ENCODE data around the gene LSS. TPM values are rescaled to one million over a fixed set of nuclear protein-coding genes. Genes with fewer than 3 reads are reported as not detected.
"Not testable (repeated sequence)": the region's sequence is repeated elsewhere in the genome, so short reads cannot be mapped to it uniquely, and the experiment has no call there.

LSS gene
- total RNA-seq, 1 experiment from 2014 or later, result 101 TPM

DNA sequence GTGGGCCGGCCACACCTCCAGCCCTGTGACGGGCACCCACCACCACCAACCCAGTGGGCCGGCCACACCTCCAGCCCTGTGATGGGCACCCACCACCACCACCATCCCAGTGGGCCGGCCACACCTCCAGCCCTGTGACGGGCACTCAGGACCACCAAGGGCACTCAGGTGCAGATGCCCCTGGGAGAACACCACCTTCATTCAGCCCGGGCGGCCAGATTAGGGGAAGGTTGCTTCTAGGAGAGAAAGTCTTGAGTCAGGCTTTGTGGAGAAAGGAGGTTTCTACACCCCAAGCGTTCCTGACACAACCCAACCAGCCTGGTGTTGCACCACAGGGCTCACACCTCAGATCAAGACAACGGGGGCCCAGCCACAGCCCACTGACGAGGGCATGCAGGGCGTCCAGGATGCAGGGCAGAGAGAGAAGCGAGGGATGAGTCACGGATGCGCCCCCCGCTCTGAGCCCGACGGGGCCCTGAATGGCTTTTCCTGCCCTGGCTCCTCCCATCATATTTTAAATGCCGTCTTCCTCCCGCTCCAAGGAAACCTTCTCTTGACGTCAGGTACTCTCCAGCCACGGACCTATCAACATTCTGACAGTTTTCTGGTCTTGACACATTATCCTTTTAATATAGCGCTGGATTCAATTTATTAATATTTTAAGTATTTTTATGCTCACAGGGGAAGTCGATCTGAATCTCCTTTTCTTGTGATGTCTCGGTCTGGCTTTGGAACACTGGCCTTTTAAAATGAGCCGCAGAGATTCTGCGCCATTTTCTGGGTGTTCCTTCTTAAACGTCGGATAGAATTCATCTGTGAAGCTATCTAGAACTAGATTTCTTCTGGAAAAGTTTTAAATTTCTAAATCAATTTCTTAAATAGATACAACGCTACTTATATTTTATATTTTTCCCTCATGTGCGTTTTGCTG lies 43.7 kb downstream of the LSS start:
- ATAC-seq, result peak; percentile 71
- ChIA-PET CTCF (no interaction called here), POLR2A (no interaction called here)

DNA sequence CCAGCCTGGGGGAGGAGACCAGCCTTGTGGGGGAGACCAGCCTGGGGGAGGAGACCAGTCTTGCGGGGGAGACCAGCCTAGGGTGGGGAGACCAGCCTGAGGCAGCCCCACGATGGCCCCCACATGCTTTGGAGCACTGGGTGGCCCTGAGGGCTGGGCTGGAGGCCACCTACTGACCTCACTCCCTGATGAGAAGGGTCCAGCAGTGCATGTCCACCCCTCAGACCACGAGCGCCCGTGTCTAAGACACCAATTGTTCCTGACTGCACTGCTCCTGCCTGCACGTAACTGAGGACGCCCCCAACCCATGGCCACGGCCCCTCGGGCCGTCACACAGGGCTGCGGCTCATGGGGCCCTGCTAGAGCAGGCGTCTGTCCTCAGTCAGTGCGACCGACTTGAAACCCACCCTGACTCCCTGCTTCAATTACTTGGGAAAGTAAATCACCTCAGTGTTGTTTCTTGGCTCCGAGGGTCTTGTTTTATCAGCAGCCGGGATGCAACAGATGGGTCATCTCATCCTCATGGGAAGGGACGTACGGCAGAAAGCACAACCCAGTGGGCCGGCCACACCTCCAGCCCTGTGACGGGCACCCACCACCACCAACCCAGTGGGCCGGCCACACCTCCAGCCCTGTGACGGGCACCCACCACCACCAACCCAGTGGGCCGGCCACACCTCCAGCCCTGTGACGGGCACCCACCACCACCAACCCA lies 44.5 kb downstream of the LSS start, which contains the start of gene SPATC1L:
TSS of gene SPATC1L (minus strand) at position 550 of the 715 bp plus-strand sequence. CDS start 1,643 bp downstream, outside the sequence.
- Mint-ChIP-seq H3K27ac (peak within 1 kb of the TSS; percentile 98), H3K4me1 (peaks cover 34% of the 10 kb centered on the region), H3K27me3 (ENCODE audit: low read depth) (no peaks in the 10 kb centered on the region), H3K4me3 (peak within 1 kb of the TSS; percentile 94), H3K9me3 (no peaks in the 10 kb centered on the region), H3K36me3 (peaks cover 7% of the 10 kb centered on the region; the same call in 1 of the 2 replicates)
- ChIA-PET POLR2A (no interaction called here), CTCF (interaction anchor here (0.6 to 0.8 kb wide), 2 partner anchors 42 to 363 kb away, joined by 4 to 6 read pairs; no protein-coding TSS in a partner anchor)
- peak; percentile 73 for ATAC-seq
- TF ChIP-seq, protein P1, sequence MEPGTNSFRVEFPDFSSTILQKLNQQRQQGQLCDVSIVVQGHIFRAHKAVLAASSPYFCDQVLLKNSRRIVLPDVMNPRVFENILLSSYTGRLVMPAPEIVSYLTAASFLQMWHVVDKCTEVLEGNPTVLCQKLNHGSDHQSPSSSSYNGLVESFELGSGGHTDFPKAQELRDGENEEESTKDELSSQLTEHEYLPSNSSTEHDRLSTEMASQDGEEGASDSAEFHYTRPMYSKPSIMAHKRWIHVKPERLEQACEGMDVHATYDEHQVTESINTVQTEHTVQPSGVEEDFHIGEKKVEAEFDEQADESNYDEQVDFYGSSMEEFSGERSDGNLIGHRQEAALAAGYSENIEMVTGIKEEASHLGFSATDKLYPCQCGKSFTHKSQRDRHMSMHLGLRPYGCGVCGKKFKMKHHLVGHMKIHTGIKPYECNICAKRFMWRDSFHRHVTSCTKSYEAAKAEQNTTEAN (CRISPR knock-in tag; IDR thresholded peaks at IDR 0.05), result no peak
- peak; percentile 36; the same call in 1 of the 2 replicates for TF ChIP-seq FOXP1 (CRISPR knock-in tag; IDR thresholded peaks at IDR 0.05; ENCODE audit: borderline replicate concordance)
- peak; percentile 69 for DNase-seq (ENCODE audit: low spot score)

More for the DNA sequence above, 43.7 kb downstream of the LSS start:
- TF ChIP-seq, protein P2, sequence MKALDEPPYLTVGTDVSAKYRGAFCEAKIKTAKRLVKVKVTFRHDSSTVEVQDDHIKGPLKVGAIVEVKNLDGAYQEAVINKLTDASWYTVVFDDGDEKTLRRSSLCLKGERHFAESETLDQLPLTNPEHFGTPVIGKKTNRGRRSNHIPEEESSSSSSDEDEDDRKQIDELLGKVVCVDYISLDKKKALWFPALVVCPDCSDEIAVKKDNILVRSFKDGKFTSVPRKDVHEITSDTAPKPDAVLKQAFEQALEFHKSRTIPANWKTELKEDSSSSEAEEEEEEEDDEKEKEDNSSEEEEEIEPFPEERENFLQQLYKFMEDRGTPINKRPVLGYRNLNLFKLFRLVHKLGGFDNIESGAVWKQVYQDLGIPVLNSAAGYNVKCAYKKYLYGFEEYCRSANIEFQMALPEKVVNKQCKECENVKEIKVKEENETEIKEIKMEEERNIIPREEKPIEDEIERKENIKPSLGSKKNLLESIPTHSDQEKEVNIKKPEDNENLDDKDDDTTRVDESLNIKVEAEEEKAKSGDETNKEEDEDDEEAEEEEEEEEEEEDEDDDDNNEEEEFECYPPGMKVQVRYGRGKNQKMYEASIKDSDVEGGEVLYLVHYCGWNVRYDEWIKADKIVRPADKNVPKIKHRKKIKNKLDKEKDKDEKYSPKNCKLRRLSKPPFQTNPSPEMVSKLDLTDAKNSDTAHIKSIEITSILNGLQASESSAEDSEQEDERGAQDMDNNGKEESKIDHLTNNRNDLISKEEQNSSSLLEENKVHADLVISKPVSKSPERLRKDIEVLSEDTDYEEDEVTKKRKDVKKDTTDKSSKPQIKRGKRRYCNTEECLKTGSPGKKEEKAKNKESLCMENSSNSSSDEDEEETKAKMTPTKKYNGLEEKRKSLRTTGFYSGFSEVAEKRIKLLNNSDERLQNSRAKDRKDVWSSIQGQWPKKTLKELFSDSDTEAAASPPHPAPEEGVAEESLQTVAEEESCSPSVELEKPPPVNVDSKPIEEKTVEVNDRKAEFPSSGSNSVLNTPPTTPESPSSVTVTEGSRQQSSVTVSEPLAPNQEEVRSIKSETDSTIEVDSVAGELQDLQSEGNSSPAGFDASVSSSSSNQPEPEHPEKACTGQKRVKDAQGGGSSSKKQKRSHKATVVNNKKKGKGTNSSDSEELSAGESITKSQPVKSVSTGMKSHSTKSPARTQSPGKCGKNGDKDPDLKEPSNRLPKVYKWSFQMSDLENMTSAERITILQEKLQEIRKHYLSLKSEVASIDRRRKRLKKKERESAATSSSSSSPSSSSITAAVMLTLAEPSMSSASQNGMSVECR (CRISPR knock-in tag; IDR thresholded peaks at IDR 0.05; ENCODE audit: borderline replicate concordance), result peak; percentile 60; the same call in 1 of the 2 replicates
- TF ChIP-seq TEAD1 (CRISPR knock-in tag; IDR thresholded peaks at IDR 0.05) (0 out of 2 replicates have a peak, but pooled peaks have one; percentile 57), SP1 (CRISPR knock-in tag; conservative IDR thresholded peaks at IDR 0.05) (peak; percentile 92), NFYB (CRISPR knock-in tag; conservative IDR thresholded peaks at IDR 0.05; ENCODE audit: low read depth) (peak; percentile 94), SMAD3 (CRISPR knock-in tag; IDR thresholded peaks at IDR 0.05; ENCODE audit: borderline replicate concordance) (no peak), FOXP1 (CRISPR knock-in tag; IDR thresholded peaks at IDR 0.05; ENCODE audit: borderline replicate concordance) (no peak)
- TF ChIP-seq, protein P3, sequence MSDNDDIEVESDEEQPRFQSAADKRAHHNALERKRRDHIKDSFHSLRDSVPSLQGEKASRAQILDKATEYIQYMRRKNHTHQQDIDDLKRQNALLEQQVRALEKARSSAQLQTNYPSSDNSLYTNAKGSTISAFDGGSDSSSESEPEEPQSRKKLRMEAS (CRISPR knock-in tag; IDR thresholded peaks at IDR 0.05), result peak; percentile 54; the same call in 1 of the 2 replicates
- no peaks in the 10 kb centered on the region for H3K27me3 Mint-ChIP-seq (ENCODE audit: low read depth)
- peaks cover 35% of the 10 kb centered on the region for H3K4me1 Mint-ChIP-seq
- H3K27ac Mint-ChIP-seq, result peak overlapping the region; percentile 98
- peak; percentile 89 for DNase-seq (ENCODE audit: low spot score)
- peak overlapping the region; percentile 86 for H3K4me3 Mint-ChIP-seq
- H3K36me3 Mint-ChIP-seq, result peaks cover 7% of the 10 kb centered on the region; the same call in 1 of the 2 replicates
- H3K9me3 Mint-ChIP-seq, result no peaks in the 10 kb centered on the region

DNA sequence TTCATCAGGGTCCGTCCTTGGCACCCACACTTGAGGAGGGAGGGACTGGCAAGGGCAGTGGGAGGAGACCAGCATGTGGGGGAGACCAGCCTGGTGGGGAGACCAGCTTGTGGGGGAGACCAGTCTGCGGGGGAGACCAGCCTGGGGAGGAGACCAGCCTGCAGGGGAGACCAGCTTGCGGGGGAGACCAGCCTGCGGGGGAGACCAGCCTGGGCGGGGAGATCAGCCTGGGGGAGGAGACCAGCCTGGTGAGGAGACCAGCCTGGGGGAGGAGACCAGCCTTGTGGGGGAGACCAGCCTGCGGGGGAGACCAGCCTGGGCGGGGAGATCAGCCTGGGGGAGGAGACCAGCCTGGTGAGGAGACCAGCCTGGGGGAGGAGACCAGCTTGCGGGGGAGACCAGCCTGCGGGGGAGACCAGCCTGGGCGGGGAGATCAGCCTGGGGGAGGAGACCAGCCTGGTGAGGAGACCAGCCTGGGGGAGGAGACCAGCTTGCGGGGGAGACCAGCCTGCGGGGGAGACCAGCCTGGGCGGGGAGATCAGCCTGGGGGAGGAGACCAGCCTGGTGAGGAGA lies 45.2 kb downstream of the LSS start:
- DNase-seq (ENCODE audit: low spot score); H3K9me3 Mint-ChIP-seq; POLR2A ChIA-PET; H3K27ac Mint-ChIP-seq; ATAC-seq; H3K36me3 Mint-ChIP-seq; H3K27me3 Mint-ChIP-seq (ENCODE audit: low read depth): not testable (repeated sequence)
- Mint-ChIP-seq H3K4me1 (peaks cover 28% of the 10 kb centered on the region), H3K4me3 (peak overlapping the region; percentile 72)
- CTCF ChIA-PET, result interaction anchor here (0.6 to 2.0 kb wide), 6 partner anchors 11 to 363 kb away, joined by 3 to 8 read pairs (median 6); no protein-coding TSS in a partner anchor

All from WTC11 (cell line).